H1 (cell line): ENCODE data around the gene COQ5. TPM values are rescaled to one million over a fixed set of nuclear protein-coding genes. Genes with fewer than 3 reads are reported as not detected.

Experiments
- CEBPB ChIP-seq: IDR thresholded peaks from 2 replicates; pipeline ENCODE4 v1.6.1; 2012; ENCODE audit warnings: low read depth, low read length
- JUND ChIP-seq: IDR thresholded peaks from 2 replicates; pipeline ENCODE4 v1.6.1; 2011; ENCODE audit warnings: mild to moderate bottlenecking, improper control_type of control experiment, low read length
- KDM1A ChIP-seq: fragments of 200-600, 300-600 bp; sonication (generic); IDR thresholded peaks from 2 replicates; pipeline ENCODE4 v1.7.1; 2016; ENCODE audit warnings: mild to moderate bottlenecking, low read length, borderline replicate concordance
- MAX ChIP-seq: IDR thresholded peaks from 2 replicates; pipeline ENCODE4 v1.6.1; 2012; ENCODE audit warnings: inconsistent platforms
- SIRT6 ChIP-seq: IDR thresholded peaks from one replicate; pipeline ENCODE4 v1.7.1; 2012; ENCODE audit warnings: low read length, inconsistent platforms
- TAF7 ChIP-seq: optimal IDR thresholded peaks from 2 replicates; pipeline ENCODE3; 2011; ENCODE audit warnings: low read depth, mild to moderate bottlenecking, inconsistent platforms, low read length, moderate library complexity, borderline replicate concordance
- polyA plus RNA-seq, 7 experiments: library from polyadenylated mRNA; depleted of rRNA in 3 of 7; stranded (reverse) in 5 of 7; unstranded in 2 of 7; fragments of >200 nt in 5 of 7; fragments of 200-250 nt in 2 of 7; gene quantifications; 1 replicate in 5 of 7; 2 replicates in 1 of 7; 4 replicates in 1 of 7; pipeline versions ENCODE4 v1.2.1 to v1.2.3, GENCODE V29; 2011 to 2013; ENCODE audit warnings: missing spikeins in 2 of 7, mixed read lengths in 2 of 7
- total RNA-seq: library from RNA; stranded (reverse); fragmentation: NEBNext Ultra II Directional; extraction: Animal tissue kit (Norgen Biotek cat#: 25700); gene quantifications from 2 replicates; pipeline ENCODE4 v1.2.1, GENCODE V29; 2021
- TF ChIP-seq, protein P1 (sequence below): IDR thresholded peaks from 2 replicates; pipeline ENCODE4 v1.6.1; 2011; ENCODE audit warnings: low read depth, mild to moderate bottlenecking, low read length; ENCODE audit not compliant: insufficient read depth

Gene COQ5
- total and polyA plus RNA-seq, 2 of the 8 experiments (the other 6 are each of a cell fraction or from before 2014, with no cell fraction given), result 35.1 to 35.8 TPM

DNA sequence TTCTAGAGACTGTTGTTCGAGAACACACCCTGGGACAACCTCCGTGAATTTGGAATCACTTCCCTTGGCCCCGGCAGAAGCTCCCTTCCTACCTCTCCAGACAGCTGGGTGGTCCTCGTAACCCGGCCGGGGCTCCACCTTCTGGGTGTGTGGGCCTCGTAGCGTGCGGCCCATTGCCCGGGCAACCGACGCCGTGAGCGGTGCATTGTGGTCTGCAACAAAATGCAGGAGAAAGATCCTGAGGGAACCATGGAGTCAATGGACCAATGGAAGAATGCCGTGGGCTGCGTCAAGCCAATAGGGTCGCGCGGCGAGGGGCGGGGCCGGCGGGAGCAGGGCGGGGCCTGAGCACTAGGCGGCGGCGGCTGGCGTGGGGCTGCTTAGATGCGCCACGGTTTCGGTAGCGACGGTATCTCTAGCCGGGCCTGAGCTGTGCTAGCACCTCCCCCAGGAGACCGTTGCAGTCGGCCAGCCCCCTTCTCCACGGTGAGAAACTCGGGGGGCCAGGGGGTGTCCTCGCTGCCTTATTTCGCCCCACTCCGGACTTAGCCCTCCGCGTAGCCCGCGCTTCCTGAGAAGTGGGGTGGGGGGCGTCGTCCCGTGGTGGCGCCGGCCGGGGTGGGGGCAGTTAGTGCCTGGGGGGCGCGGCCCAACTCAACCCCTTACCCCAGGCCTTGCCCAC, 33.1 kb downstream of the COQ5 start, which contains the start of gene DYNLL1 (continued):
- no peak for TF ChIP-seq MAX
- TF ChIP-seq KDM1A, result no peak
- TF ChIP-seq JUND, result no peak
- no peak for TF ChIP-seq CEBPB
- no peak for TF ChIP-seq SIRT6
- TF ChIP-seq, protein P1, sequence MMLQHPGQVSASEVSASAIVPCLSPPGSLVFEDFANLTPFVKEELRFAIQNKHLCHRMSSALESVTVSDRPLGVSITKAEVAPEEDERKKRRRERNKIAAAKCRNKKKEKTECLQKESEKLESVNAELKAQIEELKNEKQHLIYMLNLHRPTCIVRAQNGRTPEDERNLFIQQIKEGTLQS, result no peak
- TF ChIP-seq TAF7, result peak; percentile 97
